Body of pancreas (tissue), 4 donors: ENCODE results near the gene RFESD. TPM values are rescaled to one million over a fixed set of nuclear protein-coding genes. Genes with fewer than 3 reads are reported as not detected.

ENCODE experiments used
- ATAC-seq: fragments of 150-250 bp; one replicate; pipeline ENCODE4 v1.9.1; 2016
- DNase-seq, 4 donors: peaks; one replicate each; pipeline ENCODE4 v3.0.0-alpha.2; 2019
- H3K27ac ChIP-seq, 4 donors: fragments of 200-600 bp; sonication (generic); 1 replicate in 3 of 4; 2 replicates in 1 of 4; pipeline versions ENCODE4 v1.5.1 to v1.6.1; 2016 to 2019; ENCODE audit warnings: mild to moderate bottlenecking in 1 of 4, mixed read lengths in 1 of 4, moderate library complexity in 1 of 4
- H3K27me3 ChIP-seq, 2 donors: fragments of 200-600 bp; sonication (generic); one replicate each; pipeline ENCODE4 v1.6.0; 2016; ENCODE audit warnings: mild to moderate bottlenecking in 1 of 2
- H3K36me3 ChIP-seq, 2 donors: fragments of 200-600 bp; sonication (generic); replicated peaks in 1 of 2; 2 replicates each; pipeline ENCODE4 v1.5.1; 2016; ENCODE audit warnings: low read depth in 2 of 2; ENCODE audit not compliant: insufficient read depth in 1 of 2
- H3K4me1 ChIP-seq: fragments of 200-600 bp; sonication (generic); one replicate; pipeline ENCODE4 v1.6.0; 2016
- H3K4me3 ChIP-seq, 2 donors: fragments of 200-600 bp; sonication (generic); 1 replicate in 1 of 2; 2 replicates in 1 of 2; pipeline ENCODE4 v1.5.1; 2016 to 2019
- H3K9me3 ChIP-seq, 3 donors: fragments of 200-600 bp; sonication (generic); 1 replicate in 2 of 3; 2 replicates in 1 of 3; pipeline ENCODE4 v1.5.1; 2016
- CTCF ChIP-seq, 7 experiments: fragments of 450-650 bp in 4 of 7; fragments of 200-600 bp in 3 of 7; sonication (generic) in 3 of 7; IDR thresholded peaks; one replicate each; pipeline ENCODE4 v1.5.1; 2016 to 2019; ENCODE audit warnings: antibody characterized with exemption in 7 of 7
- POLR2A ChIP-seq, 3 donors: fragments of 450-650 bp; IDR thresholded peaks; one replicate each; pipeline ENCODE4 v1.6.1; 2016; ENCODE audit warnings: antibody characterized with exemption in 3 of 3, mild to moderate bottlenecking in 2 of 3
- WGBS, 2 donors: methylation state at CpG; one replicate each; pipeline ENCODE4 v1.1.5; 2017; 5-methylcytosine and 5-hydroxymethylcytosine counted together
- intact Hi-C: fragments of 100-400 bp; cut with DNase I; formaldehyde crosslinking; loops from one replicate; pipeline ENCODE4 v1.15.1; 2023
- total RNA-seq, 2 donors: library from RNA; depleted of rRNA; stranded (reverse); fragments of >200 nt; gene quantifications; one replicate each; pipeline ENCODE4 v1.1.0, GENCODE V29; 2016

The RFESD gene
- total RNA-seq, 2 donors from 2014 or later = 9.3 TPM; not detected in 1

GRCh38 chr5:95606419-95606818 lies 40.2 kb upstream of the RFESD start:
- Histone ChIP-seq H3K27me3 (no peaks in the 10 kb centered on the region), H3K4me1 (peaks cover 13% of the 10 kb centered on the region)
- WGBS, 2 donors = 92 to 95% methylated on average over 1 of the region's 1 CpG

GRCh38 chr5:95609711-95610110 lies 36.9 kb upstream of the RFESD start:
- TF ChIP-seq CTCF (IDR thresholded peaks at IDR 0.05) (no peak), POLR2A (IDR thresholded peaks at IDR 0.05) (no peak)
- H3K27me3 ChIP-seq = no peaks in the 10 kb centered on the region
- no peaks in the 10 kb centered on the region for H3K9me3 ChIP-seq
- no peak overlapping the region for H3K4me3 ChIP-seq
- no peaks in the 10 kb centered on the region for H3K36me3 ChIP-seq
- intact Hi-C loops = no loop called here
- WGBS, 2 donors = 20 to 33% methylated on average over 3 of the region's 3 CpGs
- DNase-seq (no peak), ATAC-seq (no peak)
- peaks cover 26% of the 10 kb centered on the region for H3K4me1 ChIP-seq
- no peak overlapping the region for H3K27ac ChIP-seq

More at GRCh38 chr5:95606419-95606818, 40.2 kb upstream of the RFESD start:
- Histone ChIP-seq H3K9me3 (no peaks in the 10 kb centered on the region), H3K36me3 (no peaks in the 10 kb centered on the region), H3K4me3 (no peak overlapping the region), H3K27ac (no peak overlapping the region)
- ATAC-seq (no peak), DNase-seq (no peak)
- TF ChIP-seq CTCF (IDR thresholded peaks at IDR 0.05) = no peak
- TF ChIP-seq POLR2A (IDR thresholded peaks at IDR 0.05) = no peak
- intact Hi-C loops = no loop called here

GRCh38 chr5:95610546-95610945 lies 36.0 kb upstream of the RFESD start:
- DNase-seq (no peak), ATAC-seq (no peak)
- intact Hi-C loops = no loop called here
- Histone ChIP-seq H3K27ac (no peak overlapping the region), H3K4me1 (peaks cover 26% of the 10 kb centered on the region), H3K9me3 (no peaks in the 10 kb centered on the region), H3K27me3 (no peaks in the 10 kb centered on the region), H3K4me3 (no peak overlapping the region), H3K36me3 (no peaks in the 10 kb centered on the region)
- 94 to 98% methylated on average over 7 of the region's 7 CpGs for WGBS, 2 donors
- no peak for TF ChIP-seq POLR2A (IDR thresholded peaks at IDR 0.05)
- TF ChIP-seq CTCF (IDR thresholded peaks at IDR 0.05) = no peak

GRCh38 chr5:95611396-95611795 lies 35.2 kb upstream of the RFESD start:
- no peaks in the 10 kb centered on the region for H3K27me3 ChIP-seq
- TF ChIP-seq POLR2A (IDR thresholded peaks at IDR 0.05) (no peak), CTCF (IDR thresholded peaks at IDR 0.05) (no peak)
- H3K27ac ChIP-seq = no peak overlapping the region
- intact Hi-C loops = no loop called here
- no peak for DNase-seq
- H3K36me3 ChIP-seq = no peaks in the 10 kb centered on the region
- H3K4me1 ChIP-seq = peaks cover 26% of the 10 kb centered on the region
- H3K4me3 ChIP-seq = no peak overlapping the region
- no peak for ATAC-seq
- WGBS, 2 donors = 92 to 93% methylated on average over 3 of the region's 3 CpGs
- H3K9me3 ChIP-seq = no peaks in the 10 kb centered on the region

- Histone ChIP-seq H3K9me3 (no peaks in the 10 kb centered on the region), H3K27ac (no peak overlapping the region), H3K4me3 (no peak overlapping the region), H3K4me1 (peaks cover 39% of the 10 kb centered on the region), H3K27me3 (no peaks in the 10 kb centered on the region), H3K36me3 (no peaks in the 10 kb centered on the region)
- DNase-seq (no peak), ATAC-seq (no peak)
- intact Hi-C loops = no loop called here
- WGBS, 2 donors = 95 to 100% methylated on average over 1 of the region's 1 CpG
- TF ChIP-seq POLR2A (IDR thresholded peaks at IDR 0.05) (no peak), CTCF (IDR thresholded peaks at IDR 0.05) (no peak)
Observed at GRCh38 chr5:95613514-95613913, 33.1 kb upstream of the RFESD start.
